KOPT-K1 (cell line): ENCODE measurements around the gene B3GNT3.

Experiments
- H3K27ac ChIP-seq: fragments of 200-600 bp; sonication (generic); 2 replicates; pipeline ENCODE4 v1.5.1; 2016; ENCODE audit warnings: antibody characterized with exemption, mild to moderate bottlenecking, low read depth, low read length; ENCODE audit not compliant: poor library complexity, severe bottlenecking
- H3K36me3 ChIP-seq: fragments of 200-600 bp; sonication (generic); 2 replicates; pipeline ENCODE4 v1.5.1; 2017; ENCODE audit warnings: antibody characterized with exemption, mild to moderate bottlenecking, low read length, moderate library complexity; ENCODE audit not compliant: insufficient read depth
- H3K9me3 ChIP-seq: fragments of 200-600 bp; sonication (generic); 2 replicates; pipeline ENCODE4 v1.5.1; 2017; ENCODE audit warnings: antibody characterized with exemption, low read length, mild to moderate bottlenecking; ENCODE audit not compliant: insufficient read depth, poor library complexity, severe bottlenecking

B3GNT3 gene

GRCh38 chr19:17831419-17831888, 36.5 kb downstream of the B3GNT3 start:
- Histone ChIP-seq H3K36me3 (peaks cover 27% of the 10 kb centered on the region; the same call in 1 of the 2 replicates), H3K9me3 (no peaks in the 10 kb centered on the region), H3K27ac (no peak overlapping the region)

DNA sequence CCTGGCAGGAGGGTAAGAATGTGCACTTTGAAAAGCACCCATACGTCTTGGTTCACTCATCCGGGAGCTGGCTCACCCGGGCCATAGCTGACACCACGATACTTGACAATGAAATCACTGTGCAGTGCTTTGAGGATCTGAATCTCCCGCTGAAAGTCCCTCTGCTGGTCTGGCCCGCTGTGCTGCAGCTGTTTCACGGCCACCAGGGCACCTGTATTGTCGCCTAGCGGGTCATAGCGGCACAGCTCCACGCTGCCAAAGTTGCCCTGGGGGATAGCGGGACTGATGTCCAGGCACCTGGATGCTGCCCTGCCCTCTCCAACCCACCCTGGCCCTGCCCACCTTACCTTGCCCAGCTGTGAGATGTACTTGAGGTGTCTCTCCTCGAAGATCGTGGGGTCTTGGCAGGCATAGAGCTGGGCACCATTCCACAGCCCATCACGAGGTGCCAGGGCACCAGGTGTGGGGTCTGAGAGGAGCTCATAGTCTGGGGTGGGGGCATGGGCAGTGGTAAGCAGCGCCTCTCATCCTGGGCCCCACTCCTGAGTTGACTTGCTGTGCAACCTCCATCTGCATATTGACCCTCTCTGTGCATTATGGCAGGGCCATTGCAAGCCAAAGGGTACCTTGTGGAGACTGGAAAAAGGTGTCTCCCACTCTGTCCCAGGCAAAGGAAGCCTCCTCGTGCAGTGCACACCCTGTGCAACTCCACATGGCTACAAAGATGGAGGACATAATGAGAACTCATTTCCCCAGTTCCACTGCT, 37.7 kb downstream of the B3GNT3 start:
- Histone ChIP-seq H3K27ac (no peak overlapping the region), H3K9me3 (no peaks in the 10 kb centered on the region), H3K36me3 (peaks cover 27% of the 10 kb centered on the region; the same call in 1 of the 2 replicates)

DNA sequence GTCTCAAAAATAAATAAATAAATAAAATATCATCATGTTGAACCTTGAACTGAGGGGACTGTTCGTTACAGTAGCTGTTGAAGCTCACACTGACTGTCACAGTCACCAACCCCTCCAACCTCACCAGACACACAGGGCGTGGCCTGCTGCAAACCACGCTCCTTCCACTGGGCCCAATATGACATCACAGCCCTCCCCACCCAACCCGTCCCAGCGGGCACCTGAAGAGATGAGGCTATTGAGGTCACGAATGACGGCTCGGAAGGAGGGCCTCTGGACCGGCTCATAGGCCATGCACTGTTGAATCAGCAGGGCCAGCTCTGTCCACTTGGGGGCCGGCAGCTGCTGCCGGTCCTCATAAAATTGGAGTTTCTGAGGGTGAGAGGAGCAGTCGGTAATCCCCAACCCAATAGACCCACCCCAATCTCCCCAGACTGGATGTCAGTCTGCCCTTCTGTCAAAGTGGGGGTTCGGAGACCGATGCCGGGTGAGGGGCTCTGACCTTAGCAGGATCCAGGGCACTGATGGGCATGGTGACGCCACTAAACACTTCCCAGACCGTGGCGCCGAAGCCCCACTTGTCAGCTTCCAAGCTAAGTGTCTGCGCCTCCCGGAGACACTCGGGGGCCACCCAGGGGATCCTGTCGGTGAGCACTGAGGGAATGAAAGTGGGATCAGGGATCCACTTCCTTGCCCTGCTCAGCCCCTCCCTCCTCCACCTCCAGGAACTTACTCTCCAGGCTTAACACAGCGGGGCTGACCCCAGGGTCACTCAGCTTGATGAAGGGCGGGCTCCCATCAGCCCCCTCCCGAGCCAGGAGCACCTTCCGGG, 39.6 kb downstream of the B3GNT3 start:
- H3K9me3 ChIP-seq, result no peaks in the 10 kb centered on the region
- H3K27ac ChIP-seq, result no peak overlapping the region
- H3K36me3 ChIP-seq, result peaks cover 40% of the 10 kb centered on the region; the same call in 1 of the 2 replicates

GRCh38 chr19:17835182-17836006, 40.5 kb downstream of the B3GNT3 start:
- H3K27ac ChIP-seq, result no peak overlapping the region
- H3K36me3 ChIP-seq, result peaks cover 47% of the 10 kb centered on the region; the same call in 1 of the 2 replicates
- no peaks in the 10 kb centered on the region for H3K9me3 ChIP-seq

GRCh38 chr19:17836530-17836929, 41.6 kb downstream of the B3GNT3 start:
- H3K36me3 ChIP-seq, result peaks cover 51% of the 10 kb centered on the region; the same call in 1 of the 2 replicates
- H3K9me3 ChIP-seq, result no peaks in the 10 kb centered on the region
- no peak overlapping the region for H3K27ac ChIP-seq

DNA sequence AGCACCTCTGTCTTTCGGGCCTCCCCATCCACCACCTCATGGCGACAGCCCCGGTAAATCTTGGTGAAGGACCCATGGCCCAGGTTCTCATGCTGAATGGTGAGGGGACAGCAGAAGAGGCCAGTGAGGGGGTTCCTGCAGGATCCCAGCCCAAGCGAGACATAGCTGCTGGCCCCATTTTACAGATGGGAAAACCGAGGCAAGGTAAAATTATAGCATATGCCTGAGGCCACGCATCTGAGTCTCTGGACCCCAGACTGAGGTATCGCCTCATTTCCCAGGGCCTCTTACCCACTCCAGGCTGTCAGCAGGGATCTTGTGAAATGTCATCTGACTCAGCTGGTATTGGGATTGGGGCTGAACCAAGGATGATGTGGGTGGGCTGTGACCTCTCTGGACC, 43.0 kb downstream of the B3GNT3 start:
- Histone ChIP-seq H3K9me3 (no peaks in the 10 kb centered on the region), H3K27ac (no peak overlapping the region), H3K36me3 (peaks cover 47% of the 10 kb centered on the region; the same call in 1 of the 2 replicates)

DNA sequence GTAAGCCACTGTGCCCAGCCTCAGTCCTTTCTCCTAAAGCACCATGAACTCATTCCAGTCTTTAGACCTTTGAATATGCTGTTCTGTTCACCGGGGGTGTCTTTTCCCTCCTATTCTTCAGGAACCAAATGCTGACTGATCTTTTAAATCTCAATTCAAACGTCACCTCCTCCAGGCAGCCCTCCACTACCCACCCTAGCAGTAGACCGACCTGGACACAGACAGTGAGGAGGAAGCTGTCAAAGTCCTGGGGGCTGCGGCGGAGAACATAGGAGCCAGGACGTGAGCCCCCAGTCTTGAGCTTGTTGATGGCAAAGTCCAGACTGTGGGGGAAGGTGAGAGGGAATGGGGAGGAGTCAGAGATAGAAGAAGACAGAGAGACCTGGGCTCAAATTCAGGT, 45.1 kb downstream of the B3GNT3 start:
- Histone ChIP-seq H3K27ac (no peak overlapping the region), H3K36me3 (peaks cover 54% of the 10 kb centered on the region; the same call in 1 of the 2 replicates), H3K9me3 (no peaks in the 10 kb centered on the region)

GRCh38 chr19:17841371-17841809, 46.5 kb downstream of the B3GNT3 start:
- Histone ChIP-seq H3K27ac (no peak overlapping the region), H3K9me3 (no peaks in the 10 kb centered on the region), H3K36me3 (peaks cover 54% of the 10 kb centered on the region; the same call in 1 of the 2 replicates)

DNA sequence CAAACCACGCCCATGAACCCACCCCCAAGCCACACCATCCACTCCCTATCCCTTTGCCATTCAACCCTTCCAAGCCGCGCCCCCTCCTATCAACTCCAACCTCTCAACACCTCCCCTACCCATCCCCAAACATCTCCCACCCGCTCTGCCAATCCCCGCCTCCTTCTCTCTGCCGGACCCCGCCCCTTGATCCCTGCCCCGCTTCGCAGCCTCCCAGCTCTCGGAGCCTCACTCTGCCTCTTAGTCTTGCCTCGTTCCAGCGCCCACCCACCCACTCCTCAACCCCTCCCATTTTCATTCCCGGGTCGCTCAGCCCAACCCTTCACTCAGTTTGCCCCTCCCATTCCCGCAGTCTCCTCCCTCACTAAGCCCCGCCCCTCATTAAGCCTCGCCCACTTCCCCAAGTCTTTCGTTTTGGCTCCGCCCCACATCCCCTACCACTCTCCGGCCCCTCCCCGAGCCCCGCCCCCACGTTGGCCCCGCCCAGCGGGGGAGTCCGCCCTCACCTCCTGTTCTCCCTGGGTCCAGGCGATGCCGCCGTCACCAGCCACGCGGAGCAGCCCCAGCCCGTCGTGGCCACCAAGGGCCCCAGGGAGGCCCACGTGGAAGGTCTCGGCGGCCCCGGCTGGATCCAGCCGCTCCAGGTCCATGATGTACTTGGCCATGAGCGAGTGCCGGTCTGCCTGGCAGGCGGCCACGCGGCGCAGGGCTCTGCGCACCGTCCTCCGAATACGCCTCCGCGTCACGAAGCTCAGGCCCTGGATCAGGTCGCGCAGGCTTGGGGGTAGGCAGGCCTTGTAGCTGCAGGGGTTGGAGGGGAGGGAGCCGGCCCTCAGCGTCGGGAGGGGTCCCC, 47.1 kb downstream of the B3GNT3 start:
- peaks cover 54% of the 10 kb centered on the region; the same call in 1 of the 2 replicates for H3K36me3 ChIP-seq
- no peak overlapping the region for H3K27ac ChIP-seq
- no peaks in the 10 kb centered on the region for H3K9me3 ChIP-seq

DNA sequence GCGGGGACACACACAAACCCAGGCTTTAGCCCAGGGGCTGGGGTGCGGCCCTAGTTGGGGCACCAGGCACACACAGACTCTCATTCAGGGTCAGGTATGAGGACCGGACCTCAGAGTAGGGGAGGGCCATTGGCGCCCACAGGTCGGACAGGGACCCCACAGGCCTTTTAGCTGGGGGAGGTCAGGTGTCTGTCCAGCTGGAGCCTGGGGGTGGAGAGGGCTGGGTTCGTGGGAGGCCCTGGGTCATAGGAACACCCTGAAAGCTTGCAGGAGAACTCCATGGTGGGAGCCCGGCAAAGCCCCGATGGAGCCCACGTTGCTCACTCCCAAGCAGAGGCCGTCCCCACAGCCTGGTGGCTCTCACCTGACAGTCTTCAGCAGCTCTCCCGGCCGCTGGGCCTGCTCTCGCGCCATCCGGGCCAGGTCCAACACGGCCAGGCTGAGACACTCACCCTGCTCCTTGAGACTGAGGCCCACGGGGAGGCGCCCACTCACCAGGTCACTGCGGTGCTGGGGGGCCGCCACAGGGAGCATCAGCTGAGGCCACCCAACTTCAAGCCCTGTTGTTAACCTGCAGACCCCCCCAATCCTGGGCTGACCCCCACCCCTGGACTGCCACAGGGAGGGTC, 47.8 kb downstream of the B3GNT3 start:
- no peaks in the 10 kb centered on the region for H3K9me3 ChIP-seq
- no peak overlapping the region for H3K27ac ChIP-seq
- peaks cover 52% of the 10 kb centered on the region; the same call in 1 of the 2 replicates for H3K36me3 ChIP-seq

- Histone ChIP-seq H3K9me3 (no peaks in the 10 kb centered on the region), H3K36me3 (peaks cover 46% of the 10 kb centered on the region; the same call in 1 of the 2 replicates), H3K27ac (no peak overlapping the region)
Measured at GRCh38 chr19:17843292-17843827, 48.4 kb downstream of the B3GNT3 start.

GRCh38 chr19:17843908-17844490, 49.1 kb downstream of the B3GNT3 start:
- peaks cover 42% of the 10 kb centered on the region; the same call in 1 of the 2 replicates for H3K36me3 ChIP-seq
- no peaks in the 10 kb centered on the region for H3K9me3 ChIP-seq
- H3K27ac ChIP-seq, result no peak overlapping the region

- Histone ChIP-seq H3K36me3 (peaks cover 24% of the 10 kb centered on the region; the same call in 1 of the 2 replicates), H3K9me3 (no peaks in the 10 kb centered on the region), H3K27ac (no peak overlapping the region)
Measured at GRCh38 chr19:17846146-17846545, 51.2 kb downstream of the B3GNT3 start.
